ENCODE data around the gene MFAP2.

DNA sequence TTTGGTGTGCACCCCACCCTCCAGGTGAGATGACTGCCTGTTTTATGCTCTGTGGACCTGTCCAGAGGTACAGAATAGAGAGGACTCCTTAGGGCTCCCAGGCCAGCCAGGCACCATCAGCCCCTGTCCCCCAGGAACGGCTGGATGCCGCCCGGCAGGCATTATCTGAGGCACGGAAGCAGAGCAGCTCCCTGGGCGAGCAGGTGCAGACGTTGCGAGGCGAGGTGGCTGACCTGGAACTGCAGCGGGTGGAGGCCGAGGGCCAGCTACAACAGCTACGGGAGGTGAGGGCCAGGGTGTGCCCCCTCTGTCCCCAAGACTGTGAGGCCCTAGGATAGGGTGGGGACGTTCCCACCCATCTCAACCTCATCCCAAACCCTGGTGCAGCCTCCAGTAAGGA, 10.8 kb downstream of the MFAP2 start:
- TF ChIP-seq POLR2A (IDR thresholded peaks at IDR 0.05) = no peak
- TF ChIP-seq, protein P1, sequence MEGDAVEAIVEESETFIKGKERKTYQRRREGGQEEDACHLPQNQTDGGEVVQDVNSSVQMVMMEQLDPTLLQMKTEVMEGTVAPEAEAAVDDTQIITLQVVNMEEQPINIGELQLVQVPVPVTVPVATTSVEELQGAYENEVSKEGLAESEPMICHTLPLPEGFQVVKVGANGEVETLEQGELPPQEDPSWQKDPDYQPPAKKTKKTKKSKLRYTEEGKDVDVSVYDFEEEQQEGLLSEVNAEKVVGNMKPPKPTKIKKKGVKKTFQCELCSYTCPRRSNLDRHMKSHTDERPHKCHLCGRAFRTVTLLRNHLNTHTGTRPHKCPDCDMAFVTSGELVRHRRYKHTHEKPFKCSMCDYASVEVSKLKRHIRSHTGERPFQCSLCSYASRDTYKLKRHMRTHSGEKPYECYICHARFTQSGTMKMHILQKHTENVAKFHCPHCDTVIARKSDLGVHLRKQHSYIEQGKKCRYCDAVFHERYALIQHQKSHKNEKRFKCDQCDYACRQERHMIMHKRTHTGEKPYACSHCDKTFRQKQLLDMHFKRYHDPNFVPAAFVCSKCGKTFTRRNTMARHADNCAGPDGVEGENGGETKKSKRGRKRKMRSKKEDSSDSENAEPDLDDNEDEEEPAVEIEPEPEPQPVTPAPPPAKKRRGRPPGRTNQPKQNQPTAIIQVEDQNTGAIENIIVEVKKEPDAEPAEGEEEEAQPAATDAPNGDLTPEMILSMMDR (IDR thresholded peaks at IDR 0.05) = no peak
